ENCODE data around the gene EML4.

Gene EML4

GRCh38 chr2:42225573-42225972 is 56.4 kb downstream of the EML4 start:
- DNase-seq (ENCODE audit: low spot score): no peak

GRCh38 chr2:42227491-42227890 is 58.3 kb downstream of the EML4 start:
- no peak for DNase-seq (ENCODE audit: low spot score)

GRCh38 chr2:42228101-42228500 is 58.9 kb downstream of the EML4 start:
- DNase-seq (ENCODE audit: low spot score): no peak

- no peak for DNase-seq (ENCODE audit: low spot score)
These were observed 60.8 kb downstream of the EML4 start for GRCh38 chr2:42229949-42230348.

GRCh38 chr2:42230891-42231290 is 61.7 kb downstream of the EML4 start:
- DNase-seq (ENCODE audit: low spot score): no peak

- DNase-seq (ENCODE audit: low spot score): no peak
These were observed 62.9 kb downstream of the EML4 start for GRCh38 chr2:42232024-42232423.

GRCh38 chr2:42233976-42234441 is 64.9 kb downstream of the EML4 start:
- no peak for DNase-seq (ENCODE audit: low spot score)

- no peak for DNase-seq (ENCODE audit: low spot score)
These were observed 67.8 kb downstream of the EML4 start for GRCh38 chr2:42236911-42237310.

- DNase-seq (ENCODE audit: low spot score): peak; percentile 35
These were observed 69.6 kb downstream of the EML4 start for GRCh38 chr2:42238644-42239288.

GRCh38 chr2:42239289-42239661 is 70.1 kb downstream of the EML4 start:
- DNase-seq (ENCODE audit: low spot score): no peak

GRCh38 chr2:42239811-42240210 is 70.7 kb downstream of the EML4 start:
- no peak for DNase-seq (ENCODE audit: low spot score)

GRCh38 chr2:42241517-42241916 is 72.4 kb downstream of the EML4 start:
- DNase-seq (ENCODE audit: low spot score): no peak

GRCh38 chr2:42243297-42243696 is 74.1 kb downstream of the EML4 start:
- no peak for DNase-seq (ENCODE audit: low spot score)

GRCh38 chr2:42244520-42244919 is 75.4 kb downstream of the EML4 start:
- DNase-seq (ENCODE audit: low spot score): no peak

- no peak for DNase-seq (ENCODE audit: low spot score)
These were observed 76.2 kb downstream of the EML4 start for GRCh38 chr2:42245396-42245795.

GRCh38 chr2:42246562-42246961 is 77.4 kb downstream of the EML4 start:
- DNase-seq (ENCODE audit: low spot score): no peak

GRCh38 chr2:42248846-42249245 is 79.7 kb downstream of the EML4 start:
- no peak for DNase-seq (ENCODE audit: low spot score)

- DNase-seq (ENCODE audit: low spot score): no peak
These were observed 80.1 kb downstream of the EML4 start for GRCh38 chr2:42249284-42249683.

GRCh38 chr2:42249887-42250286 is 80.7 kb downstream of the EML4 start:
- DNase-seq (ENCODE audit: low spot score): peak; percentile 14

GRCh38 chr2:42250925-42251324 is 81.8 kb downstream of the EML4 start:
- DNase-seq (ENCODE audit: low spot score): no peak

- no peak for DNase-seq (ENCODE audit: low spot score)
These were observed 83.3 kb downstream of the EML4 start for GRCh38 chr2:42252464-42252863.

GRCh38 chr2:42254186-42254895 is 85.2 kb downstream of the EML4 start:
- no peak for DNase-seq (ENCODE audit: low spot score)

- no peak for DNase-seq (ENCODE audit: low spot score)
These were observed 87.4 kb downstream of the EML4 start for GRCh38 chr2:42256505-42256904.
